RPMI8226 (cell line): ENCODE data around the gene ARHGEF35.
"Not testable (repeated sequence)": the region's sequence is repeated elsewhere in the genome, so short reads cannot be mapped to it uniquely, and the experiment has no call there.

Source experiments
- DNase-seq: peaks from one replicate; pipeline ENCODE4 v3.0.0-alpha.2; 2015

Gene ARHGEF35

DNA sequence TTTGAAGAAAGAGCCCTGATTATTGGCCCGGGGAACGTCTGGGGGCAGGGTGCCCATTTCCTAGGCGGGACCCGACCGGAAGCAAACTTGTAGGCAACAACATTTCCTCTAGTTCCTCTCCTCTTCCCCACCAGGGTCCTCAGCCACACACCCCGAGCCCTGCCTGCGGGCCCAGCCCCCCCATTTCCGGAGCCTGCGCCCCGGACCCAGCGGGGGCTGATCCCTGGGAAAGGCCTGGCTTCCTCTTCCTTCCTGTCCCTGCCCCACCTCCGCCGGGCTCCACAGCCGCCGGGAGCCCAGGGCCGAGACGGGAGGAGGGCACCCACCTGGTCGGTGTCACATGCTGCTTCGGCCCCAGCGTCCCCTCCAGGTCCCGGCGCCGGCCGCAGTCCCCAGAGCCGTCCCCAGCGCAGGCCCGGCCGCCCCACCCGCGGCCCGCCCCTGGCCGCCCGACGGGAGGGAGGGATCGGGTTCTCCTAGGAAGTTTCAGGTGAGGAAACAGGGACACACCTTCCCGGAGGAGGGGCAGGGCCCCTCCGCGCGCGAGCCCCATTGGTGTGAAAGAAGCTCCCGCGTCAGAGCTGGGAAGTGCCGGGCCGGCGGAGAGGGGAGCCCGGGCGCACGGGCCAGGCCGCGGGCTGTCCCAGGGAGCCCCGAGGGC lies at the start of gene ARHGEF35:
Gene ARHGEF35, minus strand, starts transcription at position 622 of the 661 bp plus-strand sequence. CDS start 7,450 bp downstream, outside the sequence.
- not testable (repeated sequence) for DNase-seq

DNA sequence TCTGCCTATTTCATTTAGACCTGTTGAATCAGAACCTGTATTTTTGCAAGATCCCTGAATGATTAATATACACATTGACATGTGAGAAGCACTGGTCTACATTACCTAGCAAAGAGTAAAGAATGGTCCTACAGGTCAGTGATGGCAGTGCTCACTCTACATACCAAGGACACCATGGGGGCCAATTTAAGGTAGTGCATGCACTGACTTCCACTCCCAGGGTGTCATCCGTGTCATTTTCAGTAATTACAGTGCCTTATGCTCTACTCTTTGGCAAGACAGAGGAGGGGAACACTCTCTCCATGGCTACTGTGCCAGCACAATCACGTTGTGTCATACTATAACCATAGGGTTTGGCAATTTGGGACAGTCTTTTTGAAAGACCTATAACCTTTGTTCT lies 49.7 kb upstream of the ARHGEF35 start:
- DNase-seq, result not testable (repeated sequence)

DNA sequence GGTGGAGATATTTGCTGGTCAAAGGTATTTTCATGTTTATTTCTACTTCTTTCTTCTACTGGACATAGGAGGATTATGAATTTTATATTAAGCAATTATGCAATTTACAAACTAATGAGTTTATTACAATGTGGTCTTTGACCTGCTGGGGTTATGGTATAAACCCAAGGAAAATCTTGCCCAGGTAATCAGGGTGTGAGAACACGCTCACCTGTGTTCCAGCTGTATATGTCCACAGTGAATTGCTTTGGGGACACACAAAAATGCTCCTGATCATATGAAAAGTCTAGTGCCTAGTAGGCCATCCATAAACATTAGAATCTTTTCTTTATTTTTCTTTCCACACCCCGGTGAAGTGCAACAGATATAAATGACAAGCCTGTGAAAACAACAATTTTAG lies 43.7 kb upstream of the ARHGEF35 start, which contains the start of gene OR2A42:
Gene OR2A42, minus strand, starts transcription at position 241 of the 400 bp plus-strand sequence. CDS start 6,762 bp downstream, outside the sequence.
- DNase-seq, result not testable (repeated sequence)

DNA sequence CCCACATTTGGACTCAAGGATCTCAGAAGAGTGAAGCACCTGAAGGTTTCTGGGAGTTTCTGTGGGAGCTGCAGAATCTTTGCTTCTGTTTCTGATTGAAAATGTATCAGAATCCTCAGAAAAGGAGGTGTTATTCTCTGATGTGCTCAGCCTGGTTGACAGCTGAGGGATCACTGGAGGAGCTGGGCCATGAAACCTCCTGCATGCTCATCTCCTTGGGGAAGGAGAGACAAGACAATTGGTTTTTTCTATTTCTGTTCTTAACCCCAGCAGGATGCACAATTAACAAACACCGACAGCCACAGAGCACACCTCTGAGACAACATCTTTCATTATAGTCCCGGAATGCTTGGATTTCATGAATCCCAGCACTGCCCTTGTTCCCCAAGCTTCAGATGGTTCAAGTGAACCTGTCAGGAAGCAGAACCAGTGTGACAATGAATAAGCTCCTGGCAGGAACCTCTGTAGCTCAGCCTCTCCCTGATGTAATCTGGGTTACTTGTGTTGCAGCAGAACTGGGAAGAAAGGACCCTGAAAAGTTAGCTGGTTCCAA lies 43.0 kb upstream of the ARHGEF35 start:
- DNase-seq, result not testable (repeated sequence)

DNA sequence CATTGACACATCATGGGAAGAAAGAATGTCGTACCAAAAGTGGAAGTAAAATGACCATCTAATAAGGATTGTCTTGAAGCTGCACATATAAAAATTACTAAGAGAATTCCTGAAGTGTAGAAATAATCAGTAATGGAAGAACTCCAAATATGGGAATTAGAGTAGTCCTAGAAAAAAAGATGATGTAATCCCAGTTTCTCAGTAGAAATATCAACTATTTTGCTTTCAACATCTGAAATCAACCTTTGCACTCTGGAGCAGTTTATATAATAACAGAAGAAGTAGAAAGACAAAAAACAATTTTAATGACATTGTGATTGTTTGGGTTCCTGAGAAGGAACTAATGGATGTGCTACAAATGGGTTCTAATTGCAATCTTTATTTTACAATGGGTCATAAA lies 37.4 kb upstream of the ARHGEF35 start:
- not testable (repeated sequence) for DNase-seq

DNA sequence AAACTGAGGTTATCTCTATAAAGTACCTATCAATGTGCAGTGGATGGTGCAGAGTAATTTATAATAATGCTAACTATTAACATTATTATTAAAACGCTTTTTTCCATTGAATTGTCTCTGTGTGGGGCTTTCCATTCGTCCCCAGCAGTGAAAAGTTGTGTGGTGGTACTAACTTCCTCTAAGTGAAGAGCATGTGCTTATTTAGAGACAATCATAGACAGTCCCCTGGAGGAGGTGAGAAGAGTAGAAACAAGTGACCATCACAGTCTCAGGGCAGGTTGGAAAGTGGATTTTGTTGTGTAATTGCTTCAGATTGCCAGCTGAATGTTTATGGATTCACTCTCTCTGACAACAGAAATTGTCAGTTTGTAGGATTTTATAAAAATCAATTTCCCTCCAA lies 35.4 kb upstream of the ARHGEF35 start:
- DNase-seq, result not testable (repeated sequence)

DNA sequence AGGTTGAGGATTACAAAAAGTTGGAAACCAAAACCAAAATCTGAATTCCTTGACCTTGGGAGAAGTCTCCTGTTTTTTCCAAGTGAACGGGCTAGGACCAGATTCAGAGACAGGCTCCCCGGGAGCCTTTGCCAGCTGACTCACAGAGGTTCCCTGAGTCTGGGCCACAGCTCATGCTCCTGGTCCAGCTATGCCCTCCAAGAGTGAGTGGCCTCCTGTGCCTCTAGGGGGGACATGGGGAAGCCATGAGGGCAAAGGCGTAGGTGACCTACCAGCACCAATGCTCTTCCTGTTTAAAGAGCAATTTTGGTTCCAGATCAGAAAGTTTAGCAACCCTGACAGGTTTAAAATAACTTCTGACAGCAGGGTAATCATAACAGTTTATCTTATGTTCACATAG lies 33.2 kb upstream of the ARHGEF35 start:
- not testable (repeated sequence) for DNase-seq

DNA sequence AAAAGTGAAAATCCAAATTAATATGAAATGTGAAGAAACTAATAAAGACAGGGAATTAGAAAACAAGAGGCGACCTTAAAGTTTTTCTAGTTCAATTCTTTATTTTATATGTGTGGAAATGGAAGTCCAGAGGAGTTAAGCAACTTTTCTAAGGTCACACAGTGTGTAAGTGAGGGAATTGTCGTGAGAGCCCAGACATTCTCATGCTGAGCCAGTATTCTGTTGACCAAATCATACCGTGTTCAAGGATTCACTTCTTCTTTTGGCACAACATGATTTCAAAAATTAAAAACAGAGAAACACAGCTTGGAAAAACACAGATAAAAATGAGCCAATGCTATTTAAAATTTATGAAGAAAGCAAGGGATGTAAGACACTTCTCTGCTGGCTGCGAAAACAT lies 31.2 kb upstream of the ARHGEF35 start:
- not testable (repeated sequence) for DNase-seq

DNA sequence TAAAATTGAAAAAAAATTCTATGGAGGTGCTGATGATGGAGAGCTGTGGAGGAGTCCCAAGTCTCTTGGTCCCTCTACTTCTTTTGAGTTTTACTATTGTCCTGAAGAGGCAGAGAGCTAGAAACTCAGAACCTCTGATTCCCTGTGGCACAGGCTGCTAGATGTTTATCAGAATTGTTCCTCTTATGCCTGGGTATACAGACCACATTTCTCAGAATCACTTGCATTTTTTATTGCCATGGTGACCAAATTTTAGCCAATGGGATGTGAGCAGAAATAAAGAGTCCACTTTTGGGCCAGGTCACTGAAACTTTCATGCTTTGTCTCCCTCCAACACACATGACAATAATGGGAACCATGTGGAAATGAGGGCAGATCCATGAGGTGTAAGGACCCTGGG lies 28.0 kb upstream of the ARHGEF35 start:
- not testable (repeated sequence) for DNase-seq

DNA sequence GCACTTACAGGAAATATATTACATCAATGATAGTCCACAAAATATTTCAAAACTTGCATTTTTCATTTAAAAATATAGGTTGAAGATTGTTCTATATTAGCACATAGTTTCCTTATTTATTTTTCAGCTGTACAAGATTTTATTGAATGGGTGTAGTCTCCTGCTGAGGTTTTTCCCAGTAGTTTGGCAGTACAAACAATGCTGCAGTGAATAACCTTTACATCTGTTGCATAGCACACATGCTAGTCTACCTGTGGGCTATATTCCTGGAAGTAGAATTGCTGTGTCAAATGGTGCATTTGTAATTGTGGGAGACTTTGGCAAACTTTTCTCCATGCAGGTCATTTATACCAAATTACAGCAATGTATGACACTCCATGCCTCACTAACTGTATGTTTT lies 24.9 kb upstream of the ARHGEF35 start:
- DNase-seq, result not testable (repeated sequence)

DNA sequence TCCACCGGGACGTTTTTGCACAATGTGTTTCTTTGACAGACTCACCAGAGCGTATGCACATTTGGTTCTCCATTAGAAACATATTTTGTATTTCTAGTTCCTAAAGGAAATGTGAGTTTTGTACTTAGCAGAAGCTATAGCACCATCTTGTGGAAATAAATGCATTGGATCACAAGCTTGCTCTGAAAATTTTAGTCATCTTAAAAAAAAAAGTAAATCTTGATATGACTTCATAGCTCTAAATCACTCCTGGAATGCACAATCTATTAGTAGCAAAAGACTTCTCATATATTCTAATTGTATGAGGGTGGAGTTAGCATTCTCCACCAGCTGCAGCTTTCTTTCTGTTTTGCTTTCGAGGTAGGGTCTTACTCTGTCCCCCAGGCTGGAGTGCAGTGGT lies 23.5 kb upstream of the ARHGEF35 start:
- DNase-seq, result not testable (repeated sequence)

DNA sequence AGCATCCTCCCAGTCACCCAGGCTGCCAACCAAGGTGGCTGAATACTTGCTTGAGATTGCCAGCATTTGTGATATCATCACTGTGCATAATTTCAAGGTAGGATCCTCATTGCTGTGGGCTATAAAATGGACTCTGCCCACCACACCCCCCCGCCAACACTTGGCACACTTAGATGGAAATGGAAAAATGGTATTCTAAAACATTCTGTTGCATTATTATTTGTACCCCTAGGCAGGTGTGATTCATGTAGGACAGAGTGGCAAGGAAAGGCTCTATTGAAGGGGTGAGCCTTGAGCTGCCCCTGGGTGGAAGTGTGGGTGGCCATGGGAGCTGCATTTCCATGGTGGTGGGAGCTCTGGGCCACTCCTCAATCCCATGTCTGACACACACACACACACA lies 22.9 kb upstream of the ARHGEF35 start:
- not testable (repeated sequence) for DNase-seq

DNA sequence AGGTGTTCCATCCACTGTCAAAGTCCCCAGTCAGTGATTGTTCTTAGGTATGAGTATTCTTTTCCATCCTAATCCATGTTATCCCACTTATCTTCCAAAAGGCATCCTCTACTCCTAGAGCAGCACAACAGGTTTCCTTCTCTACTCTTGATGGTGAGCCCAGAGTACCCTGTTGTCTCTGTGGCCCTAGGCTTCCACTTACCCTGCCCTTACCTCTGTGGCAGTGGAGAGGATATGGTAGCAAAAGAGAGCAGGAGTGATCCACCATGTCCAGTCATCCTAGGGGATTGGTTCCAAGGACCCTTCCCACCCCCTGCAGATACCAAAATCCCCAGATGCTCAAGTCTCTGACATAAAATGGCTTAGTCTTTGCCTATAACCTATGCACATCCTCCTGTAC lies 21.6 kb upstream of the ARHGEF35 start:
- DNase-seq, result not testable (repeated sequence)

DNA sequence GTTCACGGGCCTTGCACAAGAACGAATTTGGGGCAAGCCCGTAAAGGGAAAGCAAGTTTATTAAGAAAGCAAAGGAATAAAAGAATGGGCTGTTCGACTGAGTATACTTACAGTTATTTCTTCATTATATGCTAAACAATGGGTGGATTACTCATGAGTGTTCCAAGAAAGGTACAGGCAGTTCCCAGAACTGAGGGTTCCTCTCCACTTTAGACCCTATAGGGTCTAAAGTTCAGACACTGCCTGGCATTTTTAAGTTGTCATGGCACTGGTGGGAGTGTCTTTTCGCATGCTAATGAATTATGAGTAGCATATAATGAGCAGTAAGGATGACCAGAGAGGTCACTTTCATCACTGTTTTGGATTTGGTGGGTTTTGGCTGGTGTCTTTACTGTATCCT lies 9.7 kb upstream of the ARHGEF35 start:
- DNase-seq, result not testable (repeated sequence)

DNA sequence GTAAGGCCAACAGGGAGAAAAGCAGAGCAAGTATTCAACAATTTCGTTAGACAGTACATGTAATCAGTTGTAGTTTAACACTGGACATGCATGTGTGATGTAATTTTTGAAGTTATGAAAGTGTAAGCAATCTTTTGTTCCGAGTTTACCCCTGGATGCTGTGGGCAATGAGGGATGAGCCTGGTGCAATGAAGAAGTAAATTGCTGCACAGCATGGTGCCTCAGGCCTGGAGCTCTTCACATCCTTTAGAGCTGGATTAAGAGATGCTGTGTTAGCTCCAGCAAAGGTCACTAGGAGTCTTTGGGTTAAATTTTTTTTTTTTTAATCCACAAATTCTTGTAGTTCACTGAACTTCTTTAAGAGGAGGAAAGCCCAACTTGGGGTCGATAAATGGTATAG lies 7.5 kb upstream of the ARHGEF35 start:
- not testable (repeated sequence) for DNase-seq

DNA sequence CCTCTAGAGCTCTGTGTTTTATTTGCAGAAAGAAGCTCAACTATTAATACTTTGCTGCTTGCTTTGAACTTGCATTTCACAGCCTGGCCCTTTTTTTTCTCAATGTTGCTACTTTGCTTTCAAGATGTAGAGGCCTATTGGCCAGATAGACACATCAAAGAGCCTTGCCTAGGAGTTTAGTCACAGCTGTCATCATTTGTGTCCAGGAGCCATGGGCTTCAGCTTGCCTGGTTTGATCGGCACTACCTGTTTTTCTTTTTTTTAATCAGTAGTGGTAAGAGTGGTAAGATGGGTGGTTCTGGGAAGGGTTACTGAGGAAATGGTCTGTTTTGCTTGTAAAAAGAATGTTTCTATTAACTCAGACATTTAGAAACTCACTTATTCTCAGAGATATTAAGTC lies 6.3 kb upstream of the ARHGEF35 start:
- DNase-seq, result not testable (repeated sequence)

DNA sequence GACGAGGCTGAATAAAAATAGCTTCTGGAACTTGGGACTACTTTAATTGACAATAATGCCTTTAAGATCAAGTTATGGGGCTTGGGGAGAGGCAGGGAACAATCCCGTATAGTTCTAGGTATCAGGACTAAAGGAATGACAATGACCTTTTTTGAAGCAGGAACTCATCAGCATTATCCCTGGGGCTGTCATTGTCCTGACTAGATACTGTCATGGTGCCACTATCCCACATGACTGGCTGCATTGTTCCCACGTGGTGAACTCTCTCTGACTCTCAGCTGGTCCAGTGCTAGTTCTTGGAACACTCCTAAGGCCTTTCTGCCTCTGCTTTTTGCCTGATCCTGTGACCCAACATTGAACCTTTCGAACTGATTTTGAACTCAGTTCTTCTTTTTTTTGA lies 3.3 kb upstream of the ARHGEF35 start:
- DNase-seq, result not testable (repeated sequence)

DNA sequence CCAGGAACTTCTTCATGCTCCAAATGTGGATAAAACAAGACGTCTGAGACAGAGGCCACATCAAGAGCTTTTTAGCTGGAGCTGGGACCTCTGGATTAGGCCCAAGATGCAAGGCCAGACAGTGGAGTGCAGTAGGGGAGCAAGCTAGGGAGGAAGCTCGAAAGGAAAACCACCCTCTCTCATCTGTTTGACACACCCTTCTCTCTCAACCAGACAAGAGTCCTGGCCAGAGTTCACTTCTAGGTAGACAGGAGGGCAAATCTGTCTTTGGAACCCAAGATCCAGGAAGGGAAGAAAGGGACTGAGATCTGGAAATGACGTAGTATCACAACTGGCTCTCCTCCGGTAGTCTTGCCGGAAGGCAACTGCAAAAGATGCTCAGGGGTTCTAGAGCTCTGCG lies 1.2 kb downstream of the ARHGEF35 start:
- not testable (repeated sequence) for DNase-seq

DNA sequence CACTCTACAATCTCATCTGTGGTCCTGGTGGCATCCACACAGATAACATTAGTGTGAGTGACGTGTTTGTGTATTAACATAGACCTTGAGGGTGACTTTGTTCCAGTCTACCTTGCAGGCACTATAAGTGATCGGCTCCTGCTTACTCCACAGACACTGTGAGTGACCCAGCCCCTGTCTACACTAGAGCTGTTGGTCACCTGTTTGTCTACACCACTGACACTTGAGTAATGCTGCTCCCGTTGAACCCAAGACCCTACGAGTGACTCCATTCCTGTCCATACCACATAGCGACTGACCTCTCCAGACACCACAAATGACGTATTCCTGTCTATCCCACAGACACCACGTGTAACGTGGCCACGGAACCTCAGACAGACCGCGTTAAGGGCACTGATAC lies 1.9 kb downstream of the ARHGEF35 start:
- DNase-seq, result not testable (repeated sequence)

DNA sequence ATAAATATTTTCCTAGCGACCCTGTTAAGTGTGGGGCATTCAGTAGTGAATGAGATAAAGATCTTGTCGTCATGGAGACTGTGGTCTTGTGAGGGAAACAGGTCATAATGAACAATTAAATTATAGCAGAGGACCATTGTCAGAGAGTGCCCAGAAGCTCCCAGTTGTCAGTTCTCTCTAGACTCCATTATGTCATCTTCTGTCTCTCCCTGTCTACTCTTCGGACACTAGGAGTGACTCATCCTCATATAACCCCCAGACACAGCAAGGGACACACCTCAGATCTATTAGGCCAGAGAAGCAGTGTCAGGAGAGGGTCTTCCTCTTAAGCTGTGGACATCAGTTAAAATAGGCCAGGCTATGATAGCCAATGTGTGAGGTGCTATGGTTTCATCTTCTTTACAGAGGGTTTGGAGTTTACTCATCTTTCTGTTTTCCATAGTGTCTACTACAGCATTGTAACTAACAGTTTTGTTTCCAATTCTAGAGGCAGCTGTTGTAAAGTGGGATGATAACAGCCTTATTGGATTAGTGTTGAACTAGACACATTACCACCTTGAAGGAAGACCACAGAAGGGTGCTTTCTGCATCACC lies 7.0 kb downstream of the ARHGEF35 start:
- not testable (repeated sequence) for DNase-seq

DNA sequence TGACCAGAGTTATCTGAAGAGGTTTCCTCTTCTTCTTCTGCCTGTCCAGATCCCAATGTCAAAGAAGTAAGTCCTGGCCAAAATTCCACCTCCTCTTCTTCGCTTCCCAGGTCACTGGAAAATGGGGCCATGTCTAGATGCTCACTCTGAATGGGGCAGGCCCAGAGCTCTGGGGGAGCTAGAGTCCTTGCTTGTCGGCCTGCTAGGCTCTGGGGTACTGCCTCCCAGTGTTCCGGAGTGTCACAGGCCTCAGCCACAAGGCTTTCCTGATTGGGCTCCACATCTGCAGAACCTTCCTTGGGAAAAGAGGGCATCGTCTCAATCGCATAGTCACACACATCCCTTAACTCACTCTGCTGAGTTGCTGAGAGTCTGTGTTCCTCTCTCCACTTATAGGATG lies 7.8 kb downstream of the ARHGEF35 start:
- not testable (repeated sequence) for DNase-seq

DNA sequence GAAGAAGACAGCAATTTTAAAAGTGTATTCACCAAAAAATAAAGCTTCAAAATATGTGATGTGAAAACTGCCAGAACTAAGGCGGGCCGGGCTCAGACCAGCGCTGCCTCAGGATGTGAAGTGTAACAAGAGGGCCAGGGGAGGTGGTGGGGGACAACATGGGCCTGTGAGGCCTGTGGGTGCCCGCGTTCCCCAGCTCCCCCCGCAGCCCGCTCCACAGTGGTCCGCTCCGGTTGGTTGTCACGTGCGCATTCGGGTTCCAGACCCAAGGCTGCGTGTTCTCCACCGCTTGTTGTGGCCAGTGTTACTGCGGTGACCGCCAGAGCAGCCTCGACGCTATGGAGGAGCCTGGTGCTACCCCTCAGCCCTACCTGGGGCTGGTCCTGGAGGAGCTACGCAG lies 12.5 kb downstream of the ARHGEF35 start, which contains the start of gene CTAGE4:
Gene CTAGE4, plus strand, starts transcription at position 301 of the 400 bp plus-strand sequence. Its CDS starts 38 bp downstream, at position 339.
- not testable (repeated sequence) for DNase-seq

DNA sequence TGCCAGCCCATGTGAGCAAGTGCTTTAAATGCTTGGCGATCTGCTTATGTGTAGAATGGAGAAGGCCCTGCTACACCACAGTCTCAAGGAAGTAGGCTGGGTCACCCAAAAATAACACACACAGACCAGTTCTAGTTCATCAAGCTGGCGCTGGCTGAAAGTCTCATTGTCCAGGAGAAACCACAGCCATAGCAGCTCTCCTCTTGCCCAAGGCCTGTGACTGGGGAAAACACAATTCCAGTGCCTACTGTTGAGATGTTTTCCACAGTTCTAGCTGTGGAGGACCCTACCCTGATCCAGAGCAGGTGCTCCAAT lies 16.5 kb downstream of the ARHGEF35 start:
- not testable (repeated sequence) for DNase-seq
